ENCODE results near the gene MRPS26. TPM values are rescaled to one million over a fixed set of nuclear protein-coding genes. Genes with fewer than 3 reads are reported as not detected.

The MRPS26 gene
- total and polyA plus RNA-seq, 10 of the 15 experiments (the other 5 are each of a cell fraction or from before 2014, with no cell fraction given) = 3.9 to 95.3 (median 46.5) TPM

DNA sequence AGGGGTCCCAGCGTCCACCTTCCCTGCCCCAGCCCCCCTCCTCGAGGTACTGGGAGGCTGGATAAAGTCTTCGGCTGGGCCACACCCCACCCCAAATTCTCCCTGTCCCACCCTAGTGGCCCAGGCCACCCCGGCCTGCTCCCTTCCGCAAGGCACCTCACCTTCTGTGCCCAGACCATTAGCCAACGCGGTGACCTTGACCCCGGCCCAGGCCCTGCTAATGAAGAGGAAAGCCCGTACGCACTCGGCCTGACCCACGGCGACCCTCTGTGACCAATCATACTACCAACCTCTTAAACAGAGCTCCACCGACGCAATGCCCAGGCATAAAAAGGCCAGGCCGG is 25.4 kb downstream of the MRPS26 start:
- Histone ChIP-seq H3K4me1 (ENCODE audit: control insufficient read depth, insufficient read depth, low read length) (peaks cover 14% of the 10 kb centered on the region), H3K9ac (ENCODE audit: control insufficient read depth, insufficient read depth, low read length) (no peak overlapping the region), H2AFZ (ENCODE audit: control insufficient read depth, low read depth, low read length) (no peak overlapping the region), H3K27ac (ENCODE audit: control insufficient read depth, insufficient read depth) (no peak overlapping the region), H3K4me2 (ENCODE audit: control insufficient read depth, insufficient read depth) (no peak overlapping the region), H3K27me3 (replicated peaks in 1 of 2; ENCODE audit: control insufficient read depth in 2 of 2, insufficient read depth in 2 of 2, low read length in 1 of 2) (peaks cover 0 to 2% of the 10 kb centered on the region in 2 experiments; a peak in 3 of 4 replicates), H4K20me1 (ENCODE audit: control insufficient read depth, insufficient read depth) (no peaks in the 10 kb centered on the region), H3K36me3 (ENCODE audit: control insufficient read depth in 2 of 2, insufficient read depth in 2 of 2, low read length in 1 of 2) (no peaks in the 10 kb centered on the region), H3K79me2 (ENCODE audit: control insufficient read depth, insufficient read depth, low read length) (no peaks in the 10 kb centered on the region), H3K9me3 (replicated peaks; ENCODE audit: control insufficient read depth, insufficient read depth, low read length) (no peaks in the 10 kb centered on the region; the same call in 2 of the 3 replicates), H3K4me3 (no peak overlapping the region)
- intact Hi-C loops (cut with micrococcal nuclease; ENCODE audit: unreplicated experiment) (no loop called here), in situ Hi-C loops (cut with MboI) (no loop called here)
- ChIA-PET RAD21 (ENCODE audit: unreplicated experiment) (no interaction called here), POLR2A (no interaction called here), SMC1A (ENCODE audit: uncharacterized antibody, unreplicated experiment) (no interaction called here), CTCF (no interaction called here)
- FAIRE-seq (no peak), DNase-seq (ENCODE audit: low read depth, low spot score) (no peak), ATAC-seq (no peak)
- TF ChIP-seq RCOR1 (conservative IDR thresholded peaks at IDR 0.05; ENCODE audit: low read depth, low read length) (no peak), NR2F1 (conservative IDR thresholded peaks at IDR 0.05) (no peak), YBX1 (IDR thresholded peaks at IDR 0.05) (no peak), SPI1 (IDR thresholded peaks at IDR 0.05; ENCODE audit: borderline replicate concordance, insufficient read depth, low read depth, low read length) (no peak), TBL1XR1 (IDR thresholded peaks at IDR 0.05; ENCODE audit: low read depth, low read length) (no peak), SIX5 (IDR thresholded peaks at IDR 0.05; ENCODE audit: low read depth, low read length, severe bottlenecking) (no peak), MXI1 (IDR thresholded peaks at IDR 0.05; ENCODE audit: low read depth, low read length) (no peak), JUND (IDR thresholded peaks at IDR 0.05; ENCODE audit: low read depth, low read length) (no peak), BRCA1 (IDR thresholded peaks at IDR 0.05; ENCODE audit: low read depth, low read length) (no peak), POLR2AphosphoS5 (IDR thresholded peaks at IDR 0.05; ENCODE audit: low read length) (no peak), RBBP5 (conservative IDR thresholded peaks at IDR 0.05) (no peak), LARP7 (IDR thresholded peaks at IDR 0.05) (no peak), FOXM1 (IDR thresholded peaks at IDR 0.05; ENCODE audit: low read depth, low read length) (no peak)
- TF ChIP-seq, protein P1, sequence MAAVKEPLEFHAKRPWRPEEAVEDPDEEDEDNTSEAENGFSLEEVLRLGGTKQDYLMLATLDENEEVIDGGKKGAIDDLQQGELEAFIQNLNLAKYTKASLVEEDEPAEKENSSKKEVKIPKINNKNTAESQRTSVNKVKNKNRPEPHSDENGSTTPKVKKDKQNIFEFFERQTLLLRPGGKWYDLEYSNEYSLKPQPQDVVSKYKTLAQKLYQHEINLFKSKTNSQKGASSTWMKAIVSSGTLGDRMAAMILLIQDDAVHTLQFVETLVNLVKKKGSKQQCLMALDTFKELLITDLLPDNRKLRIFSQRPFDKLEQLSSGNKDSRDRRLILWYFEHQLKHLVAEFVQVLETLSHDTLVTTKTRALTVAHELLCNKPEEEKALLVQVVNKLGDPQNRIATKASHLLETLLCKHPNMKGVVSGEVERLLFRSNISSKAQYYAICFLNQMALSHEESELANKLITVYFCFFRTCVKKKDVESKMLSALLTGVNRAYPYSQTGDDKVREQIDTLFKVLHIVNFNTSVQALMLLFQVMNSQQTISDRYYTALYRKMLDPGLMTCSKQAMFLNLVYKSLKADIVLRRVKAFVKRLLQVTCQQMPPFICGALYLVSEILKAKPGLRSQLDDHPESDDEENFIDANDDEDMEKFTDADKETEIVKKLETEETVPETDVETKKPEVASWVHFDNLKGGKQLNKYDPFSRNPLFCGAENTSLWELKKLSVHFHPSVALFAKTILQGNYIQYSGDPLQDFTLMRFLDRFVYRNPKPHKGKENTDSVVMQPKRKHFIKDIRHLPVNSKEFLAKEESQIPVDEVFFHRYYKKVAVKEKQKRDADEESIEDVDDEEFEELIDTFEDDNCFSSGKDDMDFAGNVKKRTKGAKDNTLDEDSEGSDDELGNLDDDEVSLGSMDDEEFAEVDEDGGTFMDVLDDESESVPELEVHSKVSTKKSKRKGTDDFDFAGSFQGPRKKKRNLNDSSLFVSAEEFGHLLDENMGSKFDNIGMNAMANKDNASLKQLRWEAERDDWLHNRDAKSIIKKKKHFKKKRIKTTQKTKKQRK (IDR thresholded peaks at IDR 0.05; ENCODE audit: low read depth, low read length) = no peak
- TF ChIP-seq, protein P2, sequence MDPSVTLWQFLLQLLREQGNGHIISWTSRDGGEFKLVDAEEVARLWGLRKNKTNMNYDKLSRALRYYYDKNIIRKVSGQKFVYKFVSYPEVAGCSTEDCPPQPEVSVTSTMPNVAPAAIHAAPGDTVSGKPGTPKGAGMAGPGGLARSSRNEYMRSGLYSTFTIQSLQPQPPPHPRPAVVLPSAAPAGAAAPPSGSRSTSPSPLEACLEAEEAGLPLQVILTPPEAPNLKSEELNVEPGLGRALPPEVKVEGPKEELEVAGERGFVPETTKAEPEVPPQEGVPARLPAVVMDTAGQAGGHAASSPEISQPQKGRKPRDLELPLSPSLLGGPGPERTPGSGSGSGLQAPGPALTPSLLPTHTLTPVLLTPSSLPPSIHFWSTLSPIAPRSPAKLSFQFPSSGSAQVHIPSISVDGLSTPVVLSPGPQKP (IDR thresholded peaks at IDR 0.05; ENCODE audit: low read depth, low read length) = no peak
- TF ChIP-seq, protein P3, sequence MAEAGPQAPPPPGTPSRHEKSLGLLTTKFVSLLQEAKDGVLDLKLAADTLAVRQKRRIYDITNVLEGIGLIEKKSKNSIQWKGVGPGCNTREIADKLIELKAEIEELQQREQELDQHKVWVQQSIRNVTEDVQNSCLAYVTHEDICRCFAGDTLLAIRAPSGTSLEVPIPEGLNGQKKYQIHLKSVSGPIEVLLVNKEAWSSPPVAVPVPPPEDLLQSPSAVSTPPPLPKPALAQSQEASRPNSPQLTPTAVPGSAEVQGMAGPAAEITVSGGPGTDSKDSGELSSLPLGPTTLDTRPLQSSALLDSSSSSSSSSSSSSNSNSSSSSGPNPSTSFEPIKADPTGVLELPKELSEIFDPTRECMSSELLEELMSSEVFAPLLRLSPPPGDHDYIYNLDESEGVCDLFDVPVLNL (IDR thresholded peaks at IDR 0.05; ENCODE audit: low read depth, low read length) = no peak
- TF ChIP-seq, protein P4, sequence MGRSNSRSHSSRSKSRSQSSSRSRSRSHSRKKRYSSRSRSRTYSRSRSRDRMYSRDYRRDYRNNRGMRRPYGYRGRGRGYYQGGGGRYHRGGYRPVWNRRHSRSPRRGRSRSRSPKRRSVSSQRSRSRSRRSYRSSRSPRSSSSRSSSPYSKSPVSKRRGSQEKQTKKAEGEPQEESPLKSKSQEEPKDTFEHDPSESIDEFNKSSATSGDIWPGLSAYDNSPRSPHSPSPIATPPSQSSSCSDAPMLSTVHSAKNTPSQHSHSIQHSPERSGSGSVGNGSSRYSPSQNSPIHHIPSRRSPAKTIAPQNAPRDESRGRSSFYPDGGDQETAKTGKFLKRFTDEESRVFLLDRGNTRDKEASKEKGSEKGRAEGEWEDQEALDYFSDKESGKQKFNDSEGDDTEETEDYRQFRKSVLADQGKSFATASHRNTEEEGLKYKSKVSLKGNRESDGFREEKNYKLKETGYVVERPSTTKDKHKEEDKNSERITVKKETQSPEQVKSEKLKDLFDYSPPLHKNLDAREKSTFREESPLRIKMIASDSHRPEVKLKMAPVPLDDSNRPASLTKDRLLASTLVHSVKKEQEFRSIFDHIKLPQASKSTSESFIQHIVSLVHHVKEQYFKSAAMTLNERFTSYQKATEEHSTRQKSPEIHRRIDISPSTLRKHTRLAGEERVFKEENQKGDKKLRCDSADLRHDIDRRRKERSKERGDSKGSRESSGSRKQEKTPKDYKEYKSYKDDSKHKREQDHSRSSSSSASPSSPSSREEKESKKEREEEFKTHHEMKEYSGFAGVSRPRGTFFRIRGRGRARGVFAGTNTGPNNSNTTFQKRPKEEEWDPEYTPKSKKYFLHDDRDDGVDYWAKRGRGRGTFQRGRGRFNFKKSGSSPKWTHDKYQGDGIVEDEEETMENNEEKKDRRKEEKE (IDR thresholded peaks at IDR 0.05) = no peak
- 79% methylated on average over 13 of the region's 16 CpGs for WGBS (ENCODE audit: insufficient coverage, insufficient replicate concordance, low lambda C conversion rate, missing lambda C conversion rate)
- BruUV-seq (replicated peaks) = no TSS peak

Measured in GM12878 (cell line).